Activated CD4-positive, alpha-beta T cell treated with anti-CD3 and anti-CD28 coated beads, Interleukin-2, amount 50 U/mL, for 1 hour (primary cell): ENCODE data around the gene FOXL3.
"Not testable (repeated sequence)": the region's sequence is repeated elsewhere in the genome, so short reads cannot be mapped to it uniquely, and the experiment has no call there.

Experiments
- DNase-seq: peaks from one replicate; pipeline ENCODE4 v3.0.0-alpha.2; 2020

FOXL3 gene

GRCh38 chr7:289756-290553, at the start of gene FOXL3:
Gene FOXL3 (plus strand): TSS chr7:290170. CDS start chr7:290170, 0 bp downstream.
- no peak for DNase-seq

GRCh38 chr7:240887-241421, 49.0 kb upstream of the FOXL3 start:
- no peak for DNase-seq

GRCh38 chr7:241513-241912, 48.5 kb upstream of the FOXL3 start:
- DNase-seq: no peak

- not testable (repeated sequence) for DNase-seq
These were observed 47.0 kb upstream of the FOXL3 start for GRCh38 chr7:242826-243579.

- DNase-seq: not testable (repeated sequence)
These were observed 46.4 kb upstream of the FOXL3 start for GRCh38 chr7:243580-243978.

GRCh38 chr7:244974-245373, 45.0 kb upstream of the FOXL3 start:
- DNase-seq: no peak

- DNase-seq: no peak
These were observed 44.2 kb upstream of the FOXL3 start for GRCh38 chr7:245574-246295.

GRCh38 chr7:246451-246850, 43.5 kb upstream of the FOXL3 start:
- no peak for DNase-seq

- DNase-seq: no peak
These were observed 42.8 kb upstream of the FOXL3 start for GRCh38 chr7:247181-247580.

GRCh38 chr7:247636-248035, 42.3 kb upstream of the FOXL3 start:
- no peak for DNase-seq

GRCh38 chr7:248732-249435, 41.1 kb upstream of the FOXL3 start:
- no peak for DNase-seq

GRCh38 chr7:249989-250388, 40.0 kb upstream of the FOXL3 start:
- DNase-seq: no peak

GRCh38 chr7:250523-250922, 39.4 kb upstream of the FOXL3 start:
- no peak for DNase-seq

GRCh38 chr7:251005-251404, 39.0 kb upstream of the FOXL3 start:
- DNase-seq: no peak

GRCh38 chr7:251446-252175, 38.4 kb upstream of the FOXL3 start:
- no peak for DNase-seq

- no peak for DNase-seq
These were observed 37.6 kb upstream of the FOXL3 start for GRCh38 chr7:252216-252965.

- DNase-seq: no peak
These were observed 37.0 kb upstream of the FOXL3 start for GRCh38 chr7:252981-253380.

- no peak for DNase-seq
These were observed 36.2 kb upstream of the FOXL3 start for GRCh38 chr7:253581-254336.

GRCh38 chr7:254337-255037, 35.5 kb upstream of the FOXL3 start:
- DNase-seq: no peak

GRCh38 chr7:255038-255435, 34.9 kb upstream of the FOXL3 start:
- no peak for DNase-seq
